Measurements from ENCODE around the gene USH2A.

- TF ChIP-seq CTCF (IDR thresholded peaks at IDR 0.05; ENCODE audit: insufficient read depth, low read length, poor library complexity, severe bottlenecking) (no peak), EZH2phosphoT487 (conservative IDR thresholded peaks at IDR 0.05; ENCODE audit: low read length) (no peak)
Observed at GRCh38 chr1:216201946-216202345, 221.3 kb downstream of the USH2A start.

Data from SU-DHL-6 (cell line).